Midbrain (tissue), 1 donor: ENCODE measurements around the gene CCDC167.
"Not testable (repeated sequence)": the region's sequence is repeated elsewhere in the genome, so short reads cannot be mapped to it uniquely, and the experiment has no call there.

ENCODE experiments used
- DNase-seq: peaks from one replicate; lab custom pipeline; 2025; lab: John Stamatoyannopoulos, UW

CCDC167 gene

DNA sequence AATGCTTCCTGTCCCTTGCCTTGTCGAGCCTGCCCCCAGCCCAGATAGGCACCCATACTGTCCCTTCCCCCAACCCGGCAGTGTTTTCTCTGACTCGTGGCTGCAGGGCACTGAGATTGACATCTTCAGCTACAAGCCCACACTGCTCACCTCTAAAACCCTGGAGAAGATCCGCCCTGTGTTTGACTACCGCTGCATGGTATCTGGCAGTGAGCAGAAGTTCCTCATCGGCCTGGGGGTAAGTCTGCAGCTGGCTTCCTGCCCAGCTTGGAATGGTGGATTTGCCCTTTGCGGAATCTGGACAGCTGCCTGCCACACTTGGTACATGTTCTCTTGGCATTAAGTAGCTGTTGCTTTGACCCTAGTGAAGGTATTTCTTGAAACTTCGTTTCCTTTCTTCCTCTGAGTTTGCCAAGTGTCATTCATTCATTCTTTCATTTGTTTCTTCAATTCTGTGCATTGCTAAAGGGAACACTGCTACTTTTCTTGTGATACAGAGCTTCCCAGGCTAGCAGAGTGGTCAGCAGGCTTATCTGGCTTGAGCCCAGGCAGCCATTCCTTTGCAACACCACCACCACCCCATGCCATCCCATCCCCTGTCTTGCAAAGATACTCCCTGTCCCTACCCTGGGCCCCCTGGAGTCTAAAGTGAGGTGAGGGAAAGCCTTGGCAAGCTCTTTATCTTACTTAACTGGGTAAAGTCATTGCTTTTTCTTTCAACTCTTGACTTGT is 26.2 kb downstream of the CCDC167 start:
- DNase-seq: peak; percentile 44

DNA sequence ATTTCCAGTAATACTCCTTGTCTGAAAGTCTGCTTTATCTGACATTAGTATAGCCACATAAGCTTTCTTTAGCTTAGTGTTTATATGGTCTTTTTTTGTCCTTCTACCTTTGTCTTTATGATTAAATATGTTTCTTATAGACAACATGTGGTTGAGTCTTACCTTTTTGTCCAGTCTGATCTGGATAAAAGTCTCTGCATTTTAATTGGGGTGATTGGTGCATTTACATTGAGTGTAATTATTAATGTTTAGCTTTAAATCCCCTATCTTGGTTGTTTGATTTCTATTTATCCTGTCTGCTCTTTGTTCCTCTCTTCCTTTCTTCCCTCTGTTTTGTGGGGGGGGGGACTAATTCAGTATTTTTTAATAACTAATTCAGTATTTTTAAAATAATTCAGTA is 32.0 kb downstream of the CCDC167 start:
- DNase-seq: no peak

DNA sequence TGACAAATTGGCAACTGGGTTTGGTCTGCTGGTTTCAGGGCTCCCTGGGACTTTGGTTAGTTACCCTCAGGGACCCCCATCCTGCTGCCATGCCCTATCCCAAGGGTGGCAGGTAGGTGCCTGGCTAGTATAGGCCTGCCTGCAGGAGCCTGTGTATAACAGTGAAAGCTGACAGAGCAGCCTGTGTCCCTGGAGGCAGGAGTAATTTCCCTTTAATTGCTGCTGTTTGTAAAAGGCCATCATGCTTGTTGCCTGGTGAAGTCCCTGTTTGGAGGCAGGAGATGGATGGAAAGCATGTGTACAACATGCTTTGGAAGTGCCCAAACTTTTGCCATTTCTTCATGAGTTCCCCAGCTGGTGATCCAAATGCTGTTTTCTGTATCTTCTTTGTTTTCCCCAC is 36.6 kb downstream of the CCDC167 start:
- DNase-seq: no peak

- no peak for DNase-seq
Observed at GRCh38 chr6:37460805-37461204, 38.9 kb downstream of the CCDC167 start.

DNA sequence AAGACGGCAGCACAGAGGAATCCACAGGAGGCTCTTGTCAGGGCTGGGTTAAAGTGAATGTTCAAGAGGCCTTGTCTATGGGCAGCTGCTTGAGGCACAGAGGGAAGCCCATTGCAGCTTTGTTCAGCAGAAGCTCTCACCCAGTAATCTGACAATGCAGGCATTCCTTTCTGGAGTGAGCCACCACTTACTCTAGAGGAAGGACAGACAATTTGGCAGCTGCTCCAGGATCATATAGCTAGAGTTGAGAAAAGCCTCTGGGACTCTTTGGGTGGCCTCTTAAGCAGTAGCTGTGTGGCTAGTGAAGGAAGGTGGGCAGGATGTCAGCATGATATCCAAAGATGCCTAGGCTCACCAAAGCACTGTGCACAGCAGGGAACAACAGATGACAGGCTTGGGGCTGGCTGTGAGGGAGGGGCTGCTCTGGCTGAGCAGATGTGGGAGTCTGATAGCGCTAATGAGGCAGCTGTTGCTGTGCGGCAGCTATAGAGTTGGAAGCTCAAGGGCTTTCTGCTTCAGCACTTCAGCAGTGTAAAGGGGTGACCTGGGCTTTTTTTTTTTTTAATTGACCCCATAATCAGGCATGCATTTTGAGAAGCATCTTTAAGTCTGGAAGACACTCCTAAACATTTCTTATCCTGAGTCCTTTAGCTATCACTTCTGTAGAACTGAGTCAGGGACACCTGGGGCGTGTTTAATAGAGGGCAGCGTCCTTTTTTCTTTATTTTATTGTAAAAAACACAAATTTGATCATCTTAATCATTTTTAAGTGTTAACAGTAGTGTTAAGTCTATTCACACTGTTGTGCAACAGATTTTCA is 39.5 kb downstream of the CCDC167 start:
- DNase-seq: no peak

DNA sequence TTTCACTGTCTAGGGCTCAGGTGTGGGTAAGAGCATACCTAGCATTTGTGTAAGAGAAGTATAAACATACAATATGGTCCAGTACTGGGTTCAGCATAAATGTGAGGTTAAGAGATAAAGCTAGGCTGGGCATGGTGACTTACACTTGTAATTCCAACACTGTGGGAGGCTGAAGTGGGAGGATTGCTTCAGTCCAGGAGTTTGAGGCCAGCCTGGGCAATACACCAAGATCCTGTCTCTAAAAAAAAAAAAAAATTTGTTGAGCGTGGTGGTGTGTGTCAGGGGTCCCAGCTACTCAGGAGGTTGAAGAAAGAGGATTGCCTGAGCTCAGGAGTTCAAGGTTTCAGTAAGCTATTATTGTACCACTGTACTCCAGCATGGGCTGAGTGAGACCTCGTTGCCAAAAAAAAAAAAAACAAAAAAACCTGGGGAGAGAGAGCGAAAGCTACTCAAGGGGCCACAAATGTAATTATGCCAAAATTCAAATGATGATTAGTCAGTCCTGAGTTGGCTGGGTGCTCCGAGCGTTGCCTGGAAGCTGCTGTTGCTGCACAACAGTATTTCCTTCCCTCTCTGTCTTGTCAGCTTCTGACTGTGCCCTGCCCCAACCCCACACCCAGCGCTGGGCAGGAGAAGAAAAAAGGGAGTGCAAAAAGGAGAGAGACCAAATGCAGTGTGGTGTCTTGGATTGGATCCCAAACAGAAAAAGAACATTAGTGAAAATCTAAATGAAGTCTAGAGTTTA is 42.7 kb downstream of the CCDC167 start:
- no peak for DNase-seq

GRCh38 chr6:37456126-37456525 is 43.6 kb downstream of the CCDC167 start:
- no peak for DNase-seq

- no peak for DNase-seq
Observed at GRCh38 chr6:37454420-37455140, 45.1 kb downstream of the CCDC167 start.

GRCh38 chr6:37452522-37452921 is 47.2 kb downstream of the CCDC167 start:
- no peak for DNase-seq

- no peak for DNase-seq
Observed at GRCh38 chr6:37451441-37452193, 48.1 kb downstream of the CCDC167 start.

GRCh38 chr6:37449984-37450383 is 49.7 kb downstream of the CCDC167 start:
- no peak for DNase-seq

DNA sequence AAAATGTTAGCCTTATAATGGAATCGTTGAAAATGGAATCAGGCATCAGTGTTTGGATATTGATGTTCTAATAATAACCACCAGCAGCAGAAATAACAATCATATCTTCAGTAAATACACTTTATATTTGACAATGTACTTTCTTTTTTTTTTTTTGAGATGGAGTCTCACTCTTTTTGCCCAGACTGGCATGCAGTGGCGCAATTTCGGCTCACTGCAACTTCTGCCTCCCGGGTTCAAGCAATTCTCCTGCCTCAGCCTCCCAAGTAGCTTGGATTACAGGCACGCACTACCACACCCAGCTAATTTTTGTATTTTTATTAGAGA is 56.5 kb downstream of the CCDC167 start:
- not testable (repeated sequence) for DNase-seq

- DNase-seq: no peak
Observed at GRCh38 chr6:37442416-37443215, 57.1 kb downstream of the CCDC167 start.

GRCh38 chr6:37441651-37442050 is 58.0 kb downstream of the CCDC167 start:
- no peak for DNase-seq

GRCh38 chr6:37438930-37439329 is 60.8 kb downstream of the CCDC167 start:
- no peak for DNase-seq

DNA sequence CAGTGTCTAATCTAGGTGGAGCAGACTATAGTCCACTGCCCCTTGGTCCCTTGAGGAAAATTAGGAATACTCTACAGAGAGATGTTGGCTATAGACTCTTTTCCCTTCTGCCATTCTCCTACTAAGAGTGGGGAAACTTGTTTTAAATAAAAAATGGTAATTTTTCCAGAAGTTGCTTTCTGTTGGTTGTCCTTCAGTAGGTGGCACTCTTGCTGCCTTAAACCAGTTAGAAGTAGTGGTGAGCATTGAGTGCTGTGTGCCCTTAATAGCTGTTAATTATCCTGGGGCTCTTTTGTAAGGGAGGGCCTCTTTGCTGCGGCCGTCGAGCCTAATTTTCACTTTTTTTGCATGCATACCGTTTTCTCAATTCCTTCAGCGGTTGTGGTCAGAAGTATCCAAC is 63.9 kb downstream of the CCDC167 start:
- no peak for DNase-seq

DNA sequence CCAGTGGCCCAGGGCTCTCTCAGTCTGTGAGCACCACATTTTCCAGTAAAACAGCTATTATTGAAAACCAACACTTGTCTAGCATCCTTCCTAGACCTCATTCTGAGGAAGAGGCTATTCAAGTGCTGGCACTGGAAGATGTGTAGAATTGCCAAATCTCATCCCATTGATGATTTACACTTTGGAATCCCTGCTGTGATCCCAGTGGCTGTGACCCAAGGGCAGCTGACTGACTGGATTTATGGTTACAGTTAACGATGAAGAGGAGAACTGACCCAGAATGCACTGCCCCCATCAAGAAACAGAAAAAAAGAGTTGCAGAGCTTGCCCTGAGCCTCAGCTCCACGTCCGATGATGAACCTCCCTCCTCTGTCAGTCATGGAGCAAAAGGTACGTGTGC is 64.3 kb downstream of the CCDC167 start:
- DNase-seq: no peak

- peak; percentile 31 for DNase-seq
Observed at GRCh38 chr6:37433657-37434271, 65.9 kb downstream of the CCDC167 start.
